Spleen (tissue), 7 donors: ENCODE measurements around the gene MADD.

Source experiments
- POLR2A ChIP-seq, 3 donors: fragments of 450-650 bp; IDR thresholded peaks; one replicate each; pipeline ENCODE4 v1.5.1; 2017; ENCODE audit warnings: antibody characterized with exemption in 3 of 3, mild to moderate bottlenecking in 1 of 3
- TF ChIP-seq, protein P1 (sequence below), 11 experiments: fragments of 200-600 bp in 7 of 11; fragments of 450-650 bp in 4 of 11; sonication (generic) in 4 of 11; IDR thresholded peaks in 8 of 11; conservative IDR thresholded peaks in 3 of 11; 1 replicate in 7 of 11; 2 replicates in 4 of 11; pipeline versions ENCODE4 v1.4.0 to v1.8.0; 2016 to 2021; ENCODE audit warnings: antibody characterized with exemption in 11 of 11, inconsistent platforms in 4 of 11, mild to moderate bottlenecking in 1 of 11
- donor health status: DM: no; HTN: no; CAD: no; lungs with moderate emphysema.
- donor health status: DM: no; HTN: no; CAD: no.
- donor health status: DM: no; HTN: no; CAD: no.

DNA sequence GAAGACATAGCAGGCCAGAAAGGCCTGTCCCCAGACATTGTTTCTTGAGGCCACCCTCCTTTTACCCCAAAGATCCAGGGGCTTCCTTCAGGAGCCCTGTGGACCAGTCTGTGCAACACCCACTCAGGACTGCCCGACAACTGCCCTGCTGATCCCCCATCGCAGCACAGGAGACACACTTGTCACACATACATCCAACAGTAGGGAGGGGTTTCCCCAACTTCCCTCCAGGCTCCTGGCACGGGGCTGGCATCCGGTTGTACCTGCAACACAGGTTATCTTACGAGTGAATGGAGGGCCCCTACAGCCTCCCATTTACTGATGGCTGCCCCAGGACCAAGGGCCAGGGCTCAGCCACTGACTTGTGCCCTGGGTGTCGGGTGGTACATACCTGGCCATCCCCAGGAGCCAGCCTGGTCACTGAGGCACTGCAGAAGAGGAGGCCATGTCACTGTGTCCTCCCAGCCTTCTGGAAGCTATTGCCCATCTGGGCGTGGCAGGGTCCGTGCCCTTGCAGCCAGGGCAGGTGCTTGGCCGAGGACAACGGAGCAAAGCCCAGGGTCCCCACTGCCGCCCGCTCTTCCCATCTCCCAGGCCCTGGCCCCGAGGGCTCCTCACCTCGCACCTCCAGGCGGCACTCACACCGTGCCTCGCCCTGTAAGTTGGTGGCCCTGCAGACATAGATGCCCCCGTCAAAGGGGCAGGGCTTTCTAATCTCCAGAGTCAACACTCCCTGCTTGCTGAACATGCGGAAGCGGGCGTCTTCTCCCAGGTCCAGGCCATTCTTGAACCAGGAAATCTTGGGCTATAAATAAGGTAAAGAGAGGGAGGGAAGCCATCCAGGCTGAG, 61.7 kb downstream of the MADD start:
- TF ChIP-seq POLR2A (IDR thresholded peaks at IDR 0.05): no peak
- TF ChIP-seq, protein P1, sequence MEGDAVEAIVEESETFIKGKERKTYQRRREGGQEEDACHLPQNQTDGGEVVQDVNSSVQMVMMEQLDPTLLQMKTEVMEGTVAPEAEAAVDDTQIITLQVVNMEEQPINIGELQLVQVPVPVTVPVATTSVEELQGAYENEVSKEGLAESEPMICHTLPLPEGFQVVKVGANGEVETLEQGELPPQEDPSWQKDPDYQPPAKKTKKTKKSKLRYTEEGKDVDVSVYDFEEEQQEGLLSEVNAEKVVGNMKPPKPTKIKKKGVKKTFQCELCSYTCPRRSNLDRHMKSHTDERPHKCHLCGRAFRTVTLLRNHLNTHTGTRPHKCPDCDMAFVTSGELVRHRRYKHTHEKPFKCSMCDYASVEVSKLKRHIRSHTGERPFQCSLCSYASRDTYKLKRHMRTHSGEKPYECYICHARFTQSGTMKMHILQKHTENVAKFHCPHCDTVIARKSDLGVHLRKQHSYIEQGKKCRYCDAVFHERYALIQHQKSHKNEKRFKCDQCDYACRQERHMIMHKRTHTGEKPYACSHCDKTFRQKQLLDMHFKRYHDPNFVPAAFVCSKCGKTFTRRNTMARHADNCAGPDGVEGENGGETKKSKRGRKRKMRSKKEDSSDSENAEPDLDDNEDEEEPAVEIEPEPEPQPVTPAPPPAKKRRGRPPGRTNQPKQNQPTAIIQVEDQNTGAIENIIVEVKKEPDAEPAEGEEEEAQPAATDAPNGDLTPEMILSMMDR (IDR thresholded peaks at IDR 0.05 in 8 of 11, conservative IDR thresholded peaks at IDR 0.05 in 3 of 11): no peak
